ENCODE results near the gene C2CD3.

Gene C2CD3

DNA sequence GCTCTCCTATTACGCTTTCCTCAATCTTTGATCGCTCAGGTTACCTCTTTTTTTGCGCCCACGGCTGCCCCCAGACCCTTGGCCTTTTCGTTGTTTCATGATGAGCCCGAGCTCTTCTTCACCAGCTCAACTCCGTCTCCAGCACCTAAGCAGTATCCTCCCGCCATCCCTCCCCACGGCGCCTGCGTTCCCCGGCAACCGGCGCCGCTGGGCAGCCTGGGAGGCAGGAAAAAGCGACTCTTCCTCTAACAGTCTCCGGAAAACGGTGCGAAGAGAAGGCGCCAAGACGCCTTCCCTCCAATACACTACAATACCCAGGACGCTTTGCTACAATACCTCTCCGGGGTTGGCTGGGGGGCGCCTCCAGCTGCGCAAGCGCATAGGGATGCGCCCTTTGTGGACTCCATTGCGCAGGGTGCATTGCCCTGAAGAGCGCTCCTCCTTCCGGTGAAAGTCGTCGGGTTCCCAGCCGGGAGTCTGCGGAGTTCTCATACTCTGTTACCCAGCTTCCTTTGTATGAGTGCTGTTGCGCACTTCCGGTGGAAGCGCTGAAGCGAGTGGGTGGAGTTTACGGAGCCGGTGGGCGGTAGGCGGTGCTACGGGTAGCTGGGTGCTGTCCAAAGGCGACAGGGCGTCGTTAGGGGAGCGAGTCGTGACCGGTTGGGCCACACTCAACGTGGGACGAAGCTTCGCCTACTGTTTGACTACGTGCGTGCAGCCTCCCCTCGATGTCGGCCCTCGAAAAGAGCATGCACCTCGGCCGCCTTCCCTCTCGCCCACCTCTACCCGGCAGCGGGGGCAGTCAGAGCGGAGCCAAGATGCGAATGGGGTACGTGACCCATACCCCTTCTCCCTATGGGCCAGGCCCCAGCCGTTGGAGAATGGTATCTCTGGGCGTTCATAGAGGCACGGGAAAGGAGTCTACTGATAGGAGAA, at the start of gene C2CD3, which contains the start of gene PPME1:
TSS of gene C2CD3 (minus strand) at position 309 of the 936 bp plus-strand sequence. CDS start at position 99, 210 bp downstream.
TSS of gene PPME1 (plus strand) at position 596 of the 936 bp plus-strand sequence. CDS start at position 729, 133 bp downstream.
- in situ Hi-C loops (cut with HindIII; ENCODE audit: low sequenced_read_pairs) = no loop called here

- in situ Hi-C loops (cut with HindIII; ENCODE audit: low sequenced_read_pairs) = no loop called here
Measured at GRCh38 chr11:74220376-74220775, 49.6 kb upstream of the C2CD3 start.

DNA sequence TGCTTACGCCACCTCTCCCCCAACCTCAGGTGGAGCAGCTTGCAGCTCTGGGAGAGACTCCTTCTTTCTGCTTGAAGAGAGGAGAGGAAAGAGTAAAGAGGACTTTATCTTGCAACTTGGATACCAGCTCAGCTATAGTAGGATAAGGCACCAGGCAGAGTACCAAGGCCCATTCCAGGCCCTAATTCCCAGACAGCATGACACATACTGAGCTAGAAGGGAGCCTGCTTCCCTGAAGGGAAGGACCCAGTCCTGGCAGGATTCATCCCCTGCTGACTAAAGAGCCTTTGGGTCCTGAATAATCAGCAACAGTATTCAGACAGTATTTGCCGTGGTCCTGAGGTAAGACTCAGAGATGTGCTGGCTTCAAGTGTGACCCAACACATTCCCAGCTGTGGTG, 41.7 kb upstream of the C2CD3 start:
- in situ Hi-C loops (cut with HindIII; ENCODE audit: low sequenced_read_pairs) = no loop called here

DNA sequence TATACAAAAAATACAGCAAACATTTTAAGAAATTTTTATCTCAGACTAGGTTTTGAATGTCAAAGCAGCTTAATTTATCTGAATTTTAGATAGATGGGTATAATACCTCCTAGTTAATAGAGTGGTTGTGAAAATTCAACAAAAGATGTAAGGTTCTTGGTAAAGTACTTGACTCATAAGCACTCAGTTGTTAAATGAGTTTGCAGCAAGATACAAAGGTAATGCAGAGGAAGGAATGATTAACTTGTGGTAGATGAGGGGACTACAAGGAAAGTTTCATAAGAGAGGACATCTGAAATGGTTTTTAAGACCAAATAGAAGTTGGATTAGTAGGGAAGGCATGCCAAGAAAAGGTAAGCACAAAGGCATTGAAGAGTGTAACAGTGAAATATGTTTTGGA, 37.7 kb upstream of the C2CD3 start:
- in situ Hi-C loops (cut with HindIII; ENCODE audit: low sequenced_read_pairs) = no loop called here

DNA sequence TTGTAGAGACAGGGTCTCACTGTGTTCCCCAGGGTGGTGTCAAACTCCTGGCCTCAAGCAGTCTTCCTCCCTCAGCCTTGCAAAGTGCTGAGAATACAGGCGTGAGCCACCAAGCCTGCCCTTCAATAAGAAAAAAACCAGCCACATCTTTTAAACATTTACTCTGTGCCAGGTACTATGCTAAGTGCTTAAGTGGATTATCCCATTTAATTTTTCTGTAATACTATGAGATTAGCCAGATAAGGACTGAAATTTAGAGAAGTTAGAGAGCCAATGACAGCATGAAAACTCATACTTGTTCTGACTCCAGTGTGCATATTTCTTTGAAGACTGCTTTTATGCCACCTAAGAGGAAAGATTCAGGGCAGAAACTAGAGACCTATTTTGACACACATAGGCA, 35.9 kb upstream of the C2CD3 start:
- in situ Hi-C loops (cut with HindIII; ENCODE audit: low sequenced_read_pairs) = no loop called here

DNA sequence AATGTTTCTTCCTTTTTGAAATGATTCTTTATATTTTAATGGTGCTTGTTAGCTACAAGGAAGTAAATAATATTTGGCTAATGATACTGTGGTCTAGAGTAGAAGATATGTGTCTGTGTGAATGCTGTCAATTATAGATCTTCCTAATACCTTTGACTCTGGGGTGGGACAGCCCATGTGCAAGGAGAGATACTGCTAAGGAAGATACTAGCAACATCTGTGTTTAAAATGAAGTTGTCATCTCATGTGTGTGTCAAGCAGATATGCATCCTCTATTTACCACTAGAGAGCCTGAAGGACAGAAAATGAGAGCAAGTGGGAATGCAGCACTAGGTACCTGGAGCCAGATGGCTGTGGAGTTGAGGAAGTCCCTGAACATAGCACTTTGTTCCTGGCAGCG, 34.4 kb upstream of the C2CD3 start:
- in situ Hi-C loops (cut with HindIII; ENCODE audit: low sequenced_read_pairs) = no loop called here

DNA sequence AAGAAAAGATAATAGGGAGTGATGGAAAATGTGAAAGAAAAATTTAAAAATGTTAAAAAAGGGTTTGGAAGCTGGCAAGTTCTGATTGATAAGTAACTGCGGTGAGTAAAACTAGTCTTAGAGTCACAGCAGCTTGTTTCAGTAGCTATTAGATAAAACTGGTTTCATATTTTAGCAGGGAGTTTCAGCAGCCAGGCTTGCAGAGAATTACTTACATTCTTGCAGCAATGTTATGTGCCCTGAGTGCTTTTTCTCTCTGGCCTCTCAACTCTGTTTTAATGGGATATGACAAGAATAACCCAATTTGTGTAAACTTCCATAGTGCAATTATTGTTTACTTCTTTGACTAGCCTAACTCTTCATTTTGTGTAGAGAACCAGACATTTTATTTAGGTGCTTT, 33.9 kb upstream of the C2CD3 start:
- in situ Hi-C loops (cut with HindIII; ENCODE audit: low sequenced_read_pairs) = no loop called here

- in situ Hi-C loops (cut with HindIII; ENCODE audit: low sequenced_read_pairs) = no loop called here
Measured at GRCh38 chr11:74203966-74204365, 33.2 kb upstream of the C2CD3 start.

DNA sequence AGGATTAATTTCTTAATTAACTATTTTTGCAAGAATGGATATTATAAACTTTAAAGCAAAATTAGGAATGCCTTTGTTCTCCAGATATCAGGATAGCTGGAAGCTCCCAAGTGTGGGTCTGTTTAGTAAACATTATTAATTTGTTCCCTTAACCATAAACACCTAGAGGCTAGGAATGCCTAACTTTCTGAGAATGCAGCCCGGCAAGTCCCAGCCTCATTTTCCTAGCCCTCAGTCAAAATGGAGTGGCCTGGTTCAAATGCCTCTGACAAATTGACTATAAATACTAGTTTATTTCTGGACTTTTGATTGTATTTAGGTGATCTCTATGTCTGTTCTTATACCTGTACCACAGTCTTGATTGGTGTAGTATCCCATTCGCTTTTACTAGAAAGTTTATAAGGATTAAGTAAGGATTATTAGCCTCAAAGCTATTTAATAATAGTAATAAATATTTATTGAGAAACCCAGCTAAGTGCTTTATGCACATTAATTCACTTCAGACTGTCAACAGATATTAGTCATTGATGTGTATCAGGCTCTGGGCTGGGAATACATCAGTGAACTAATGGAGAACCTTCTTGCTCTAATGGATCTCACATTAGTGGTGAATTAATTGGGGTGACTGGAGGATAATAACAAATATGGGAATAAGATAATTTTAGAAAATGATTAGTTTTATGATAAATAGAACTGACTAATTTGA, 26.1 kb upstream of the C2CD3 start:
- in situ Hi-C loops (cut with HindIII; ENCODE audit: low sequenced_read_pairs) = no loop called here

DNA sequence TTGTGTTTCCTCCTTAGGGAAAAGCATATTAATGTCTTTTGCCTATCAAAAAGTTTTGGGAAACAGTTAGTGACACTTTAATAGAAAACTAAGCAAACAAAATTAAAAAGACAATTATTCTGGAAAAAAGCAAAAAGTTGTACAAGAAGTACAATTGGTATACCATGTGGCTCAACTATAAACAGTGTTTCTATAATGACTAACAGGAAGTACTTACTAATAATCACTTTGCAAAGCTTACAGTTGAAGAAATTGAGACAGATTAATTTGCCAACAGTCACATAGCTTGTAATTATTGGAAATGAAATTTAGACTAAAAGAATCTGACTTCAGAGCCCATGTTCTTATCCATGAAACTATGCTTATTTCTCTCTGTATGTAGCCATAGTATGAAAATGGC, 25.0 kb upstream of the C2CD3 start:
- in situ Hi-C loops (cut with HindIII; ENCODE audit: low sequenced_read_pairs) = no loop called here

- in situ Hi-C loops (cut with HindIII; ENCODE audit: low sequenced_read_pairs) = no loop called here
Measured at GRCh38 chr11:74185695-74186094, 14.9 kb upstream of the C2CD3 start.

DNA sequence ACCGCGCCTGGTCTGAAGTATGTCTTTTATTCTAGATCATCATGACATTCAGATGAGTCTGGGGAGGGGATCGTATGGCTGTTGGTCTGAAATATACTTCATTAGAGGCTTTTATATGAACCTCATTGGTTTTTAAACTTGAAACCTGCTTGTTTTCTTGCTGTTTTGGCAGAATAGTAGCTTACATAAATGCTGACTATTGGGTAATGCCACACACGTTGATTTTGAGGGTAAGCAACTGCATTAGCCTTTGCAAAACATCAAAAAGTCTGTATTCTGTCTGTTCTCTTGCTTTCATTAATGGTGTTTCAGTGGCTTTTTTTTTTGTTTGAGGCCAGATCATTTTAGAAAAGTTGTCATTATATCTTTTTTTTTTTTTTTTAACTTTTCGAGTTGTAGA, 14.5 kb upstream of the C2CD3 start:
- in situ Hi-C loops (cut with HindIII; ENCODE audit: low sequenced_read_pairs) = no loop called here

DNA sequence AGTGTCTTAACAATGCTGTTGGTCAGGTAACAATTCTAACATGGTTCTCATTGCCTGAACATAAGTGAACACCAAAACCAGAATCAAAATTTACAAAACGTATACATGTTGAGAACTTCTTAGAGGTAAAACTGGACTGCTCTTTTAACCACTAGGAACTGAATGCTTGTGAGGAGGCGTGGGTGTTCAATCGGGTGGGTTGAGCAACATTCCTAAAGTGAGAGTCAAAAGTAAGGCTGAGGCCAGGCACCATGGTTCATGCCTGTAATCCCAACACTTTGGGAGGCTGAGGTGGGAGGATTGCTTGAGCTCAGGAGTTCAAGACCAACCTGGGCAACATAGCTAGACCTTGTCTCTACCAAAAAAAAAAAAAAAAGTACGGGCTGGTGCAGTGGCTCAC, 11.8 kb upstream of the C2CD3 start:
- in situ Hi-C loops (cut with HindIII; ENCODE audit: low sequenced_read_pairs) = no loop called here

DNA sequence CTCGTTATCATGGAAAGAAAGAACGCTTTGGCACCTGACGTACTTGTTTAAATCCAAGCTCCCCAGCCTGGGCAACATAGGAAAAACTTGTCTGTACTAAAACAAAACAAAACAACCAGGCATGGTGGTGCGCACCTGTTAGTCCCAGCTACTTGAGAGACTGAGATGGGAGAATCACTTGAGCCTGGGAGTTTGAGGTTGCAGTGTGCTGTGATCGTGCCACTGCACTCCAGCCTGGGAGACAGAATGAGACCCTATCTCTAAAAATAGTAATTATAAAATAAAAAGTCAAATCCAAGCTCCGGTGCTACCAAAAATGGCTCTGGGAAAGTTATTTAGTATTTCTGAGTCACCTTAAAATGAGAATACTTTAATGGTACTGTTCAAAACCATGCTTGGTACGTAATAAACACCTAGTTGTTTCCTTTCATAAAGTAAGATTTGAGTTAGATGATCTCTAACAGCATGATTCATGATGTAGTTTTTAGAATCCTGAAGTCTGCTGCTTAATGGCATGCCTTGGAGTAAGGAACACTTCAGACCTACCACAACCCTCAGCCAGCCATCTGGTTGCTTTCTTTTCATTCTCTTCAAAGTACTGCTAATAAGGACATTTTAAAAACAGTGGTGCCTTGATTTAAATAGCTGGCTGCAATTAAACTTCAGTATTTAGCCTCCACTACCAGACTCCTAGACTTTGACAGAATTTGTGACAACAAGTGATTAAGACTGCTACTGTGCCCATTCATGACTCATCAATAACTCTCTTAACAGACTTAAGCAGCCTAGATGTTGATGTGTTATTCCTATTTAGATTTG, 8.6 kb upstream of the C2CD3 start:
- in situ Hi-C loops (cut with HindIII; ENCODE audit: low sequenced_read_pairs) = no loop called here

- in situ Hi-C loops (cut with HindIII; ENCODE audit: low sequenced_read_pairs) = no loop called here
Measured at GRCh38 chr11:74175920-74176319, 5.1 kb upstream of the C2CD3 start.

DNA sequence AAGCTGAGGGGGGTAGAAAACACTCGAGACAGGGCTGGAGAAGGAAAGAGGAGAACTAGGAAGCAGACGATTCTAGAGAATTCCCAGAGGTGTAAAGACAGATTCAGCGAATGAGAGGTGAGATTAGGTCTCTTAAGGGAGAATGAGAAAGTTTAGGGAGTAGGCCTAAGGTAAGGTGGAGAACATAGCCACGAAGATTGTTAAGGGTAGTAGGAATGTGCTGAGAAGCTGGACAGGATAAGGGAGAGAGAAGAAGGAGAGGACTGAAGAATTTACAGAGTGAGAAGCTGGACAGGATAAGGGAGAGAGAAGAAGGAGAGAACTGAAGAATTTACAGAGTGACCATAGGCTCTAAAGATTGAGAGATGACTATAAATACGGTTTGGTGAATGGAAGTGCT, 1.2 kb upstream of the C2CD3 start:
- in situ Hi-C loops (cut with HindIII; ENCODE audit: low sequenced_read_pairs) = no loop called here

- in situ Hi-C loops (cut with HindIII; ENCODE audit: low sequenced_read_pairs) = no loop called here
Measured at GRCh38 chr11:74171630-74171968, 797 bp upstream of the C2CD3 start.

GRCh38 chr11:74169738-74170458, 904 bp downstream of the C2CD3 start:
- in situ Hi-C loops (cut with HindIII; ENCODE audit: low sequenced_read_pairs) = no loop called here

GRCh38 chr11:74168838-74169237, 2.0 kb downstream of the C2CD3 start:
- in situ Hi-C loops (cut with HindIII; ENCODE audit: low sequenced_read_pairs) = no loop called here

DNA sequence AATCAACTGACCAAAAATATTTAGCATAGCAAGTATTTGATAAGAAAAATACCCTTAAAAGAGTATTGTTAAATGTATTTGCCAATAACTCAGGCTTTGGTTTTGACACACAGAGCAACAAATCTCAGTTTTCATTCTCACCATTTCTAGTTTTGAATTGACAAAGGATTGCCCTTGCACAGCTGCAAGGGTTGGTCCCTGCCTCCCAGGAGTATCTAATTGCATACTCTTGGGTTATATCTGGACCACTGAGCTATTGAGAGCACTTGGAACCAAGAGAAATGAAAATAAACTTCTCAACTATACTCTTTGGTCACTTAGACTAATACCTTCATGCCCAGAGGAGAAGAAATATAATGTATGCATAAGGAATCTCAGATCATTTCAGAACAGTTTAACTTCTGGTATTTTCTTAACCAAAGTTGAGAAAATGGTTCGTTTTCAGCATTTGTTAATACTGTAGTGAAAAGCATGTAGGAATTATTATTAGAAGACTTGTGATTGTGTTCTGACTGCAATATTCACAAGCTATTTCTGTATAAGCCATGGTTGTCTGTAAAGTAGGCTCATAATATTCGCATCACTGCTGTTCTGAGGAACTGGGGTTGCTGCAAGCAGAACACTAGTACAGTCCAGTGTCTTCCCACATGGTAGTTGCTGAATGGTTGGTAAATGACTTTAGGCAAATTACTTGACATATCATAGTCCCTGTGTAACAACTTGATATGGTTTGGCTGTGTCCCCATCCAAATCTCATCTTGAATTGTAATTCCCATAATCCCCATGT, 7.9 kb downstream of the C2CD3 start:
- in situ Hi-C loops (cut with HindIII; ENCODE audit: low sequenced_read_pairs) = loop anchor here (5.0 kb wide), 1 partner anchor 91 kb away; no protein-coding TSS in a partner anchor
